Hepatocyte (in vitro differentiated cells): ENCODE measurements around the gene FNBP1L. TPM values are rescaled to one million over a fixed set of nuclear protein-coding genes. Genes with fewer than 3 reads are reported as not detected.
A peak's percentile ranks its signal among the peaks of the same experiment; 100 is the strongest.

ENCODE experiments used
- DNase-seq: peaks from one replicate; pipeline ENCODE4 v3.0.0-alpha.2; 2016; ENCODE audit warnings: low spot score
- H2AFZ ChIP-seq: fragments of 200-600 bp; sonication (generic); 2 replicates; pipeline ENCODE4 v1.6.0; 2016; ENCODE audit warnings: antibody characterized with exemption, mild to moderate bottlenecking
- H3K27ac ChIP-seq: fragments of 200-600 bp; sonication (generic); 2 replicates; pipeline ENCODE4 v1.5.1; 2016; ENCODE audit warnings: mild to moderate bottlenecking
- H3K27me3 ChIP-seq: fragments of 200-600 bp; sonication (generic); 2 replicates; pipeline ENCODE4 v1.6.1; 2016
- H3K36me3 ChIP-seq: fragments of 200-600 bp; sonication (generic); replicated peaks from 2 replicates; pipeline ENCODE4 v1.5.1; 2016; ENCODE audit warnings: low read depth; ENCODE audit not compliant: insufficient read depth
- H3K4me1 ChIP-seq: fragments of 200-600 bp; sonication (generic); 2 replicates; pipeline ENCODE4 v1.5.1; 2016; ENCODE audit warnings: mild to moderate bottlenecking, moderate library complexity; ENCODE audit not compliant: insufficient read depth
- H3K4me2 ChIP-seq: fragments of 200-600 bp; sonication (generic); 2 replicates; pipeline ENCODE4 v1.6.0; 2016
- H3K4me3 ChIP-seq: fragments of 200-600 bp; sonication (generic); 2 replicates; pipeline ENCODE4 v1.5.1; 2016; ENCODE audit warnings: mild to moderate bottlenecking
- H3K79me2 ChIP-seq: fragments of 200-600 bp; sonication (generic); 2 replicates; pipeline ENCODE4 v1.6.0; 2017; ENCODE audit warnings: mild to moderate bottlenecking
- H3K9me2 ChIP-seq: fragments of 200-600 bp; sonication (generic); replicated peaks from 2 replicates; pipeline ENCODE4 v1.6.0; 2017; ENCODE audit warnings: mild to moderate bottlenecking; ENCODE audit not compliant: insufficient read depth
- H3K9me3 ChIP-seq: fragments of 200-600 bp; sonication (generic); 2 replicates; pipeline ENCODE4 v1.5.1; 2016; ENCODE audit warnings: low read depth, mild to moderate bottlenecking
- H4K20me1 ChIP-seq: fragments of 200-600 bp; sonication (generic); 2 replicates; pipeline ENCODE4 v1.6.0; 2016; ENCODE audit warnings: mild to moderate bottlenecking; ENCODE audit not compliant: insufficient read depth, poor library complexity, severe bottlenecking
- CTCF ChIP-seq: fragments of 200-600 bp; sonication (generic); IDR thresholded peaks from 2 replicates; pipeline ENCODE4 v1.5.1; 2016; ENCODE audit warnings: antibody characterized with exemption, mild to moderate bottlenecking; ENCODE audit not compliant: poor library complexity
- EZH2 ChIP-seq: fragments of 200-600 bp; sonication (generic); IDR thresholded peaks from 2 replicates; pipeline ENCODE4 v1.6.1; 2016; ENCODE audit warnings: antibody characterized with exemption, mild to moderate bottlenecking, borderline replicate concordance
- EZH2phosphoT487 ChIP-seq: fragments of 200-600 bp; sonication (generic); IDR thresholded peaks from one replicate; pipeline ENCODE4 v1.6.1; 2018; ENCODE audit warnings: antibody characterized with exemption, mild to moderate bottlenecking, low read depth, moderate library complexity; ENCODE audit not compliant: unreplicated experiment, severe bottlenecking
- WGBS: methylation state at CpG from one replicate; pipeline ENCODE4 v1.1.6; 2016; ENCODE audit warnings: low lambda C conversion rate; ENCODE audit errors: missing lambda C conversion rate; 5-methylcytosine and 5-hydroxymethylcytosine counted together
- polyA plus RNA-seq: library from polyadenylated mRNA; unstranded; fragments of >200 nt; fragmentation: Nextera tagmentation; extraction: Ambion mirVana; gene quantifications from 2 replicates; pipeline ENCODE4 v1.2.1, GENCODE V29; 2016
- total RNA-seq: library from RNA; depleted of rRNA; stranded (reverse); fragments of >200 nt; gene quantifications from 2 replicates; pipeline ENCODE4 v1.2.3, GENCODE V29; 2014

The FNBP1L gene
- total and polyA plus RNA-seq, 2 experiments from 2014 or later: 46.8 to 98.8 TPM

- TF ChIP-seq EZH2phosphoT487: no peak
- no peak for TF ChIP-seq CTCF
- TF ChIP-seq EZH2: no peak
Measured at GRCh38 chr1:93592551-93592949, 144.6 kb downstream of the FNBP1L start.

DNA sequence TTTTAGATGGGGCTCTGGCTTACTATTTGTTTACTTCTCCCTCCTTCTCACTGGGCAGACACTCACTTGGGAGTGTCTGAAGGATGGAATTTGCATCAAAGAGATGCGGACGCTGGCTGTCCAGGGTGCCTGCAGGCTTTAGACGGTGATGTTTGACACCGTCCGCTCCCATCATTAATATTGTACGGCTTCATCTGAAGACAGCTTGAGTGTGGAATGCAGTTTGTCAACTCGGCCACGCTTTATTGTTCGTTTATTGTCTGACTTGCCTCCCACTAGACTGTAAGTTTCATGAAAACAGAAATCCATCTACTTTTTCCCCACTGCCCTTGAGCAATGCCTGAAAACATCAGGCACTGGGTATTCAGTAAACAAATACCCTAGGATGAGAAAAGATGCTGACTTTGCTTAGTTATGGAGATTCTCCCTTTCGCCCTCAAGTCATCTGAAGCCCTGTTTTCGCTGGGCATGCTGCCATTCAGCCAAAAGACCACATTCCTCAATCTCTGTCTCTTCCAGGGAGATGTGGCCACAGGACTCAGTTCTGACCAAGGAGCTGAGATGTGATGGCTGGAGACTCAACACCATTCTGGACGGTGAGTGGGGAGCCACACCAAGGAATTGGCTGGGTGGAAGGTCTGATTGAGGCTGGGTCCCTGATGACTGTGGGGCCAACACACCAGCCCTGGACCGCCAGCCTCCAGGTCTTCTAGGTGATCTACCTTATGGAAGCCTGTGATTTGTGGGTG lies 146.1 kb downstream of the FNBP1L start:
- peak overlapping the region; percentile 65 for H3K4me2 ChIP-seq
- H3K9me2 ChIP-seq: no peaks in the 10 kb centered on the region
- peak overlapping the region; percentile 92 for H3K27ac ChIP-seq
- TF ChIP-seq CTCF (no peak), EZH2 (no peak), EZH2phosphoT487 (no peak)
- H4K20me1 ChIP-seq: no peaks in the 10 kb centered on the region
- no peak overlapping the region for H2AFZ ChIP-seq
- H3K4me3 ChIP-seq: no peak overlapping the region
- H3K79me2 ChIP-seq: peaks cover 60% of the 10 kb centered on the region
- peaks cover 61% of the 10 kb centered on the region for H3K4me1 ChIP-seq
- H3K36me3 ChIP-seq: no peaks in the 10 kb centered on the region
- H3K27me3 ChIP-seq: no peaks in the 10 kb centered on the region
- peak; percentile 43 for DNase-seq
- WGBS: 45% methylated on average over 13 of the region's 13 CpGs
- no peaks in the 10 kb centered on the region for H3K9me3 ChIP-seq

More at GRCh38 chr1:93592551-93592949, 144.6 kb downstream of the FNBP1L start:
- no peak overlapping the region for H3K4me3 ChIP-seq
- H3K4me1 ChIP-seq: peaks cover 49% of the 10 kb centered on the region
- H3K9me3 ChIP-seq: no peaks in the 10 kb centered on the region
- no peak for DNase-seq
- peak overlapping the region; percentile 92 for H3K27ac ChIP-seq
- WGBS: 63% methylated on average over 6 of the region's 6 CpGs
- no peaks in the 10 kb centered on the region for H4K20me1 ChIP-seq
- H3K79me2 ChIP-seq: peaks cover 49% of the 10 kb centered on the region
- H2AFZ ChIP-seq: no peak overlapping the region
- no peaks in the 10 kb centered on the region for H3K36me3 ChIP-seq
- peak overlapping the region; percentile 65 for H3K4me2 ChIP-seq
- H3K27me3 ChIP-seq: no peaks in the 10 kb centered on the region
- no peaks in the 10 kb centered on the region for H3K9me2 ChIP-seq

GRCh38 chr1:93594603-93594880 lies 146.6 kb downstream of the FNBP1L start:
- H3K9me2 ChIP-seq: no peaks in the 10 kb centered on the region
- H3K9me3 ChIP-seq: no peaks in the 10 kb centered on the region
- no peaks in the 10 kb centered on the region for H4K20me1 ChIP-seq
- H3K4me3 ChIP-seq: no peak overlapping the region
- TF ChIP-seq CTCF (no peak), EZH2phosphoT487 (no peak), EZH2 (no peak)
- H3K4me1 ChIP-seq: peaks cover 66% of the 10 kb centered on the region
- H3K27ac ChIP-seq: peak overlapping the region; percentile 92
- H3K27me3 ChIP-seq: no peaks in the 10 kb centered on the region
- H3K36me3 ChIP-seq: no peaks in the 10 kb centered on the region
- H3K79me2 ChIP-seq: peaks cover 65% of the 10 kb centered on the region
- H2AFZ ChIP-seq: no peak overlapping the region
- H3K4me2 ChIP-seq: no peak overlapping the region
- no peak for DNase-seq
- 100% methylated on average over 1 of the region's 1 CpG for WGBS
